ENCODE data around the gene CKAP5.
"Not testable (repeated sequence)": the region's sequence is repeated elsewhere in the genome, so short reads cannot be mapped to it uniquely, and the experiment has no call there.

The CKAP5 gene

DNA sequence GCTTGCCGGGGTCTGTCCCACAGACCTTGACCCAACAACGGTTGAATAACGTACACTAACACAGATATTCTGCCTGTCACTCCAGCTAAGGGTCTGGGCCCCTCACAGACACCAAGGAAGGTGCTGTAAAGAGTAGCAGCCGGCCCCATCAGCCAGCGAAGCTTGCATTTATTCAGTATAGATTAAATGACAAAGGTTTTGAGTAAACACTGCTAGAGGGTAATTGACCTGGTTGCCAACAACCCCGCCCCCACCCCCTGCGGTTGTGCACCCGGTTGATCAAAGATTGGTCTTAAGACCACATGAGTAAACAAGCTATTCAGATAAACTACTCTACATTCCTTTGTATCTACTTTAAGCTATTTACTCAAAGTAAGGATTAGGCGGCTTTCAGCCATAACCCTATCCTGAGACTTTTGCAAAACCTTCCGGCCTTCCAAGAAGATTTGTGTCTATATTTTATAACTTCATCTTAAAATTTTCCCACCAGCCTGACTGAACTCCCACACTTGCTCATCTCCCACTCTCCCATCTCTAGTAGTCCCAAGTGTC lies 4.8 kb upstream of the CKAP5 start:
- DNase-seq = no peak

DNA sequence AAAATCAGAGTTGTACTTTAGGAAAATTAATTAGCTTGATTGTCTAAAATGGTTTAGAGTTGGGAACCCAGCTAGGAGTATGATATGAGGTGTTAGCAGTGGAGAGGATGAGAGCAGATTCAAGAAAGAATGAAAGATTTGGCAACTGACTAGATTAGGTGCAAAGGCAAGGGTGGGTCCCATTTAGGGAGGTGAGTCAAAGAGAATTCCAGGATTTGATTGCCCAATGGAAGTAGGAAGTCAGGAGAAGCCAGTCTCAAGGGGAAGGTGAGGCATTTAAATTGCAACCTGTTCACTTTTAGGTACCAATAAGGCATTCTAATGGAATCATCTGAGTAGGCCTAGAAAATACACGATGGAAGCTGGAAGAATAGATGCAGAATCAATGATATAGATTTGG lies 3.6 kb upstream of the CKAP5 start:
- DNase-seq = no peak

DNA sequence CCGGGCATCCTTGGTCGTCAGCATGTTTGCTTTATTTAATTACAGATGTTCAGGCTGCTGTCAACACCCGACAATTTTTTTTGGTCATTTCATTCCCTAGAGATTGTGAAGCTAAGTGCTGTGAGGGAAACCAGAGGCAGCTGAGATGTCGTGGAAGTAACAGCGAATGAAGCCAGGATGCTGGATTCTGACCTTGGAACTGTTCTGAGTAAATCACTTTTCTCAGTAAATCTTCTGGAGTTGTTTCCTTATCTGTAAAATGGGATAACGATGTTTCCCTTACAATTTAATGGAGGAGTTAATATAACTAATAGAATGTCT lies 390 bp upstream of the CKAP5 start:
- DNase-seq = no peak

DNA sequence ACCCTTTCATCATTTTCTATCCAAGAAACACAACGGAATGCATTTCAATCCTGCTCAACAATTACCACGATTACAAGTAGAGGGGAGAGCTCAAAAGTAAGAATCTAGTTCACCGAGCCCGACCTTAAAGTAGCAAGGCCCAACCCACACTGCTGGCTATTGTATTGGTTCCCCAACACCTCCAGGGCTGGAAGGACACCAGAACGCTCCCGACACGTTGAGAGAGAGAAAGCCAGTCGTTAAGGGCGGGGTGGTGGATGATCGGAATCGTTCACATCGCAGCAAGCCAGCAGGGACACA lies 690 bp downstream of the CKAP5 start:
- no peak for DNase-seq

DNA sequence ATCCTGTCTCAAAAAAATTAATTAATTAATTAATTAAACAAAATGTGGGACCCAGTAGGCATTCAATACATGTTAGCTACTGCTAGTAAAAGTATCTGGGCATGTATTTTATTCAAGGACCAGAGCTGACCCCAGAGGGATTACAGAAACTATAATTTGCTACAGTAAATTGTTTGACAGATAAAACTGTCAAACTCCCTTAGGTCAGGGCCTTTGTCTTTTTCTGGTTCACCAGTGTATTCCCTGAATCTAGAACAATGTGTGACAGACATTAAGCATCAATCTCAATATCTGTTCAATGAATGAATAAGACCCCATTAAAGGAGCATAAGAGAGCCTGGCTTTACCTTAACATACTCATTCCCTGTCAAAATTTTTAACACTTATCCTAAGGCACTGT lies 6.0 kb downstream of the CKAP5 start:
- no peak for DNase-seq

DNA sequence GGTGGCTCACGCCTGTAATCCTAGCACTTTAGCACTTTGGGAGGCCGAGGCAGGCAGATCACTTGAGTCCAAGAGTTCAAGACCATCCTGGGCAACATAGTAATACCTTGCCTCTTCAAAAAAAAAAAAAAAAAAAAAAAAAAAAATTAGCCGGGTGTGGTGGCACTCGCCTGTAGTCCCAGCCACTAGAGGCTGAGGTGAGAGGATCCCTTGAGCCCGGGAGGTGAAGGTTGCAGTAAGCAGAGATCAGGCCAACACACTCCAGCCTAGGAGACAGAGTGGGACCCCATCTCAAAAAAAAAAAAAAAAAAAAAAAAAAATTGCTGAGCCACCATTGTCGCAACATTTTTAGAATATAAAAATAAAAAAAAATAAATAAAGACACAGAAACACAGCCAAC lies 7.6 kb downstream of the CKAP5 start:
- no peak for DNase-seq

DNA sequence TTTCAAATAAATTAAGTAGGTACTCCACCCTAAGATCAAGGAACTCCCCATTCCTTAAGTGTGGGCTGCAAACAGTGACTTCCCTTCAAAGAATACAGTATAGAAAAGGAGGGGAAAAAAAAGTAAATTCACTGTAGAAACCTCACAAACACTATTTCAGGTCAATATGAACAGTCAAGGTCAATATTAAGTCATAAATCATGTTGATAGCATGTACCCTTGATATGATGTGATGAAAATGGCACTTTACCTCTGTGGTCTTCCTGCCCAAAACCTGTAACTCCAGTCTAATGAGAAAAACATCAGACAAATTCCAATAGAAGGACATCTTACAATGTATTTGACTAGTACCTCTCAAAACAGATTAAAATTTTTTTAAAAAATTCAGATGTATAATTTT lies 8.2 kb downstream of the CKAP5 start:
- no peak for DNase-seq

DNA sequence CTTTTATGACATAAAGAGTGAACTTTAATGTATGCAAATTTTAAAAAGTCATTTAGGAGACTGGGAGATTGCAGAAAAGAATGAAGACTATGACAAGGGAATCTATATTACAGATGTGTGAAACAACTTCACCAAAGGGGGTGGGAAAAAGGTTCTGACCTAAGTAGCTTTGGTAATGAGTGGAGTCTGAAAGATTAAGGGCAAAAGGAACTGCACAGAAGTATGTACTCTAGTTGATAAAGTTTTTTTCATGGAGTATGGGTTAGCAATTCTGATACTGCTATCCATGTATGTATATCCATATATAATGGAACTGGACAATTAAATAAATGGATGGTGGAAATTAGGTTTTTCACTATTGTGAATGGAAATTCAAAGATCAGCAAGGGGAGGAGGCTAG lies 9.2 kb downstream of the CKAP5 start:
- no peak for DNase-seq

DNA sequence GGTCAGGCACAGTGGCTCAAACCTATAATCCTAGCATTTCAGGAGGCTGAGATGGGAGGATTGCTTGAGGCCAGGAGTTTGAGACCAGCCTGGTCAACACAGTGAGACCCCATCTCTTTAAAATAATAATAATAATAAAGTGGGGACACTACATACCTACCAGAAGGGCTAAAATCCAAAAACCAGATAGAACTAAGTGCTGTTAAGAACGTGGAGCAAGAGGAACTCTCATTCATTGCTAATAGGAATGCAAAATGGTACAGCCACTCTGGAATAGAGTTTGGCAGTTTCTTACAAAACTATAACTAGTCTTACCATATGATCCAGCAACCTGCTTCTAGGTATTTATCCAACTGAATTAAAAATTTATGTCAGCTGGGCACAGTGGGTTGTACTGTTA lies 9.6 kb downstream of the CKAP5 start:
- DNase-seq = no peak

DNA sequence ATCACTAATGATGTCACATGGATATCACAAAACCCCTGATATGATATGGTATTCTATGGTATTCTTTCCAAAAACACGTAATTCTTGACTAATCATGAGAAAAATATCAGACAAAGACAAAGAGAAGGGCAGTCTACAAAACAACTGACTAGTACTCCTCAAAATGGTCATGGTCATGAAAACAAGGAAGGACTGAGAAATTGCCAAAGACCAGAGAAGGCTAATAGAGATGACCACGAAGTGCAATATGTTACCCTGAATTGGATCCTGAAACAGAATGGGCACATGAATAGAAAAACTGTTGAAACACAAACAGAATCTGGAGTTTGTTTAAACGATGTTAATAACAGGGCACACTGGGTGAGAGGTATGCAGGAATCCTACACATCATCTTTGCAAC lies 10.2 kb downstream of the CKAP5 start:
- DNase-seq = no peak

DNA sequence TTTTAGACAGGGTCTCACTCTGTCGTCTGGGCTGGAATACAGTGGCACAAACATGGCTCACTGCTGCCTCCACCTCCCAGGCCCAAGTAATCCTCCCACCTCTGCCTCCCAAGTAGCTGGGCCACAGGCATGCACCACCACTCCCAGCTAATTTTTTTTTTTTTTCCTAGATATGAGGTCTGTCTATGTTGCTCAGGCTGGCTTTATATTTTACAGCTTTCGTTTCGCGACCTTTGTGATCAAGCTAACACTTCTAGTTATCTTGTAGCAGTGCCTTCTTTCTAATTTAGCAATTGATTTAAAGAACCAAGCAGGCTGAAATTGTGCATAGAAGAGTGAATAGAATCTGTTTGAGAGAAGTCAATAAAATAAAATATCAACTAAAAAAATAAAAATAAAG lies 11.3 kb downstream of the CKAP5 start:
- DNase-seq = no peak

DNA sequence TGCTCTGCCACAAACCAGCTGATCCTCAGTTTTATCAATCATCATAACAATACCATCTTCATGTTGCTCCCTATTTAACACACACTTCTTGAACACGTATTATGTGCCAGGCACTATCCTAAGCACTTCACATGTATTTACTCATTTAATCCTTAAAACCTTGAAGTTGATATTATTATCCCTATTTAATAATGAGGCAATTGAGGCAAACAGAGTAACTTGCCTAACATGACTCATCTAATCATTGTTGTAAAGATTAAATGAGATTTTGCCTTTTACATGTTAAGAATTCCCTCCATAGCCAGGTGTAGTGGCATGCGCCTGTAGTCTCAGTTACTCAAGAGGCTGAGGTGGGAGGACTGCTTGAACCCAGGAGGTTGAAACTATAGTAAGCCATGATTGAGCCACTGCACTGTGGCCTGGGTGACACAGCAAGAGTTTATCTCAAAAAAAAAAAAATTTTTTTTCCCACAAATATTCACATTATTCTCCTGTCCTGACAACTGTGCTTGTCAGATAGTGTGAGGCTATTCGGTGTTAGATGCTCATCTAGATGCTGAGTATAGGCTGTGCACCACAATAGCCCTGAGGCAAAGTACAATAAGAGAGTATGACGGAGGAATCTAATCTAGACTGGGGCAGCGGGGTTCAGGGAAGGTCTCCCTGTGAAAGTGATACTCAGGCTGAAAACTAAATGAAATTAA lies 13.4 kb downstream of the CKAP5 start:
- no peak for DNase-seq

DNA sequence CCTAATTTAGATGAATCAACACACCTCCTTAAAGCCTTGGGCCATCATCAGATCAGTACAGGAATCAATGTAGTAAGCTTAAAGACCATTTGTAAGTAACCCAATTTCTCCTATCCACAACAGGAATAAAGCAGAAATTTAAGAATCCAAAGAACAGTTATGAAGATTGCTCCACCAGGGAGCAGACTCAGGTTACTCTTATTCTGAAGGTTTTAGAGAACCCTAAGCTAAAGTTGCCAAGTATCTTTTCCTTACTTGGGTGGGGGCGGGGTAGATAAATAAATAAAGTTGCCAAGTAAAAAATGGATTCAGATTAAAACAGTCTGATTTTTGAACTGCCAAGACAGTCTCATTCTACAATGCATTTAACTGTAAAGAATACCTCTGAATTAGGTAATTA lies 18.1 kb downstream of the CKAP5 start:
- DNase-seq = no peak

DNA sequence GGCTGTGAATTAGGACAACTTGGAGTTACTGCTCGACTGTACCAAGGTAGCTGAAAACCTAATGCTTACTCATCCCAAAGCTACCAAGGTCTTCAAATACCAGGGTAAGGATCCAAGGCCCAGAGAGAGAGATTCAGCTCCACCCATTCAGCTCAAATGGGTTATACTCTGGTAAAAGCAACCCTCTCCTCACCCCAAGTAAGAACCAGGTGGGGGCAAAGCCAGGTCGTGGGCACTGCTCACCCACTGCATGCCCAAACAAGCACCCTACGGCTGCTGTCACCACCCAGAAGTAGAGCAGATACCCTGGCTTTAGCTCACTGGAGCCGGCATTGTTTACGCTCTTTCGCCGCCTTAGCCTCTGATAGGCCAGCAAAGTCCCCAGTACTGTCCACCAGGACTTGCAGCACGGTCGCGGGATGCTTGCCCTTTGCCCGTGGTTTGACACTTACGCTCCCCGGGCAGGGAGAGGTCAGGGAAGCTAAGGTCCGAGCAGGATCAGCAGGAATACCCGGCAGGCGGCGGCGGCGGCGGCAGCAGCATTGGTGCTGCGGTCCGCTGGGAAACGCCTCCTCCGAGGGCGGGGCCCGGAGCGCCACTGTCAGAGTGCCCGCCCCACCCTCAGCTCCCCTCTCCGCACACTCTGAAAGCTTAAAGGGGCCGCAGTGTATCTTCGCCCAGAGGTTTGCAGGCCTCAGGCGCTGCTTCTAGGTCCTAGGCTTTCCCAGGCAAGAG lies 19.6 kb downstream of the CKAP5 start:
- no peak for DNase-seq

DNA sequence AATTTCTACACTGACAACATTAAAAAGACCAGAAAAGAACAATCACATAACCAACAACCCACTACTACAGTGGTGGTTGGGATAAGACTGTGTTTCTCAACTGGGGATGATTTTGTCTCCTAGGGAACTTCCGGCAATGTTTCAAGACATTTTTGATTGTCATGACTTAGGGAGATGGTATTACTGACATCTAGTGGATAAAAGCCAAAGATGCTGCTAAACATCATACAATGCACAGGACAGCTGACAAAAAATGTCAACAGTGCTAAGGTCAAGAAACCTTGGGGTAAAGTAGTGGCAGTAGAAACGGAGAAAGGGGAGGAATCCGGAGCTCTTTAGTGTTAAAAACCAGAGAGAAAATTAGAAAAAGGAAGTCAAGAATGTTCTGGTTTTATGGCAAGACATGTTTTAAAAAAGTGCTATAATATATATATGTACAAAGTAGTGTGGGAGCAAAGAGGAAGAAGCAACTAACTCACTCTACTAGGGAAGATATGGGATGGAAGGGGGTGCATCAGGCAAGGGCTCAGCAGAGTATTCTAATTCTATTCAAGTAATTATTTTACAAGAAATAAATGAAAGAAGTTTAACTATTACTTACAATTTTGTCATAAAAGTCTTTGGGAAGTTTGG lies 37.2 kb downstream of the CKAP5 start:
- no peak for DNase-seq

DNA sequence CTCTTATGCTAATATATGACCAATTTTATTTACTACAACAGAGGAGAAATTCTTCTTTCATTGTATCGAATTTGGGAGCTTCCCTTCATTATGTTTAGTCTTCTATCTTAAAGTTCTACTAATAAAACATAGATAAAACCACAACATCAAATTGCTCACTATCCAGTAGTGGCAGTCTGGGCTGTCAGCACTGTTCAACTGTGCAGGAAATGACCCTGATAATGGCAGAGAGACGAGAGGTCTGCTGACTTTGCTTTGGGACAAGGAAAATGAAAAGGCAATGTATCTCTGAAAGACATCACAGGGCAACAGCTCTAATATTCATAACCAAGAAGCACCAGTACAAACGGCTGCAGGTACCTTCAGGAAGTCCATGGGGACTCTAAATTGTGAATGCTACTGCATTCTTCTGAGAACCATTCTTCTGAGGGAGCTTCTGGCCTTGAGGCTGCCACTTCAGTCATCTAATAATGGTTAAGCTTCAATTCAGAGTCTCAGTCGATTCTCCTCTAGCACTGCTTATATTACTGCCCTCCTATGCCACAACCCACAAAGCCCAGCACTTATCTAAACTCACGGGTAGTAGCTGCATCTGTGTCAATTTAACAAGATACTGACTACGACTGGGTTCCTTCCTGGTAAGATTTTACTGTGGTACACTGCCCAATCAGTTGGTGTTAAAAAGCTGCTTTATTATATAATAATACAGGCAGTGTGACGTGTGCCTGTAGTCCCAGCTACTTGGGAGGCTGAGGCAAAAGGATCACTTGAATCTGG lies 44.2 kb downstream of the CKAP5 start:
- DNase-seq = no peak

DNA sequence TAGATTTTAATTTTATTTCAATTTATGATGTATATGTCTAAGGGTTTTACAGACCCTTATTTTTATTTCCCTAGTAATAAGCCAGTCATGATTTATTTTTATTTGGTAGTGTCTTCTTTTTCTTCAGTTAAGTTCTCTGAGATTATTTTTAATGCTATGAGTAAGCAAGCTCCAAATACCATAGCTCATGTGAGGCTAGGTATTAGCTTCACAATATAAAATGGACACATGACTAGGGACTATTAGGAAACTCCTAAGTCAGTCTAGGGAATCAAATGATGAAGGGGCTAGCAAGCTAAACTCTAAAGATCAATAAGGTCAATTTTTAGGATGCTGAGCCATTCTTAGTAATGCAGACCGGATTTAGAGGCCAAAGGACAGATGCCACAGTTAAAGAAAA lies 45.9 kb downstream of the CKAP5 start:
- DNase-seq = no peak

DNA sequence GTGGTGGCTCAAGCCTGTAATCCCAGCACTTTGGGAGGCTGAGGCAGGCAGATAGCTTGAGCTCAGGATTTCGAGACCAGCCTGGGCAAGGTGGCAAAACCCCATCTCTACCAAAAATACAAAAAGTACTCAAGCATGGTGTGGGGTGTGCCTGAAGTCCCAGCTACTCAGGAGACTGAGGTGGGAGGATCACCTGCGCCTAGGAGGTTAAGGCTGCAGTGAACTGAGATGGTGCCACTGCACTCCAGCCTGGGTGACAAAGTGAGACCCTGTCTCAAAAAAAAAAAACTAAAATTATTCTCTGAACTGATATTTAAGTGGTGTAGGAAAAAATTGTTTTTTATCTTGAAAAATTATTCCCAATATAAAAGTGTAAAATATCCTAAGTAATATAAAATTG lies 46.4 kb downstream of the CKAP5 start:
- DNase-seq = not testable (repeated sequence)

DNA sequence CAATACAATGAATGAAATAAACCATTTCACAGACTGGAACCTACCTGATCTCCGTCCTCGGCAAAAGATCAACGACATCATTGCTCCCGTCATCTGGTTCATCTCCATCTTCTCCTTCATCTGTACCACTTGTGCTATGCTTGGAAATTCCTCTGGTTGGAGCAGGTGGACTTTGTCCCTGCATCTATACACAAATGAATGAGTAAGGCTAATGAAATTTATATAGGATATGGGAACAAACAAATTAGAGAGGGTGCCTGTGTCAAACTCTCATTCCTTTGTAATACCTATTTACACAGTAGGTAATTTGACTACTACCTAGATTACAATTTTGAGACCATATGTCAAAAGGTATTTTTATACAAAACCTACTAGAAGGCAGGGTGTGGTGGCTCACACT lies 67.7 kb downstream of the CKAP5 start:
- no peak for DNase-seq

DNA sequence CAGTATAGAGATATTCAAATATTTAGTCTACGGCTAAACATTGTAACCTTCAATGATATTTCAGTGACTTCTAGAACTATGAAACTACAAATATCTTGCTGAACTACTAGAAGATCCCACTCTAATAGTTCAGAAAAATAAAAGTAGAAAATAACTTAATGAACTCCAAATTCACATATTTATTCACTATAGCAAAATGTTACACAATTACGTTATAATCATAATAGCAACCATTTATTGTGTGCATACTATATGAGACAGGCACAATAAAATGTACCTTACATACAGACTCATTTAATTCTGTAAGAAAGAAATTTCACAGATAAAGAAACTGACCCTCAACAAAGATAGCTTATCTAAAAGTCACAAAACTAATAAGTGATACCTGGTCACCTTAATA lies 69.2 kb downstream of the CKAP5 start:
- DNase-seq = no peak

DNA sequence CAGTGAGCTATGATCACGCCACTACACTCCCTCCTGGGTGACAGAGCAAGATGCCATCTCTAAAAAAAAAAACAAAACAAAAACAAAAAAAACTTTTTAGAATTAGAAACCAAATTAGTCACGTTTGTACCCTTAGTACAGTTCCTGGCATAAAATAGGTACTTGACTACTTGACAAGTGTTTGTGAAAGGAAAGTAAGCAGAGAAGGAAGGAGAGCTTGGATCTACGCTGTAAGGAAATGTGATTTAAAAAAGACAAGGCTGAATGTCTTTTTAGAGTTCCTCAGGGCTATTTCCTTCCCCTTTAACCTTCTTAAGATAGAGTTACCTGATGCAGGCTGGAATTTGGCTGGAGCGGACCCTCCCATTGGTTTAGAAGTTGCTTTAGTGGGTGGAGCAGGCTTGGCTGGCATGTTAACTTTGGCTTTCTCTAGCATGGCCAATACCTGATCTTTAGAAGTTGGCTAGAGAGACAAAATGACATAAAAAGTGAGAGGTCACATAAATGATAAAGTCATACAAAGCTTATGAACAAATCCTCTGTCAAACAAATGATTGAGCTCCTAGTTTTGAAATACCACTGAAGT lies 76.4 kb downstream of the CKAP5 start:
- no peak for DNase-seq

DNA sequence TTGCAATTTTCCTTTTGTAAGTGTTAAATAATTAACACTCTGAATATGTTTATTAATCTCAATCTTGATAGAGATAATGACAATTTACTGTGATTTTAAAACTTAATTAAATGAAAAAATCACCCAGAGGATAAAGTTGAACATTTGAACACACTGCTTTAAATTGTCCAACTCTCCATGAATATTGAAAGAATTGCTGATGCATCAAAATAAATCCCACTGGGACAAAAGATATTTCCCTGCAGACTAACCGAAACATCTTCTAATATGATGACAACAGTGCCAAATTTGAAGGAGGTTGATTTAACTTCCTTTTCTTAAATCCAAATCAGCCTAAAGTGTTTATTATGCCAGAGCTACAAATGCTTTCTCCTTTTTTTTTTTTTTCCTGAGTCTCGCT lies 79.4 kb downstream of the CKAP5 start:
- DNase-seq = no peak

DNA sequence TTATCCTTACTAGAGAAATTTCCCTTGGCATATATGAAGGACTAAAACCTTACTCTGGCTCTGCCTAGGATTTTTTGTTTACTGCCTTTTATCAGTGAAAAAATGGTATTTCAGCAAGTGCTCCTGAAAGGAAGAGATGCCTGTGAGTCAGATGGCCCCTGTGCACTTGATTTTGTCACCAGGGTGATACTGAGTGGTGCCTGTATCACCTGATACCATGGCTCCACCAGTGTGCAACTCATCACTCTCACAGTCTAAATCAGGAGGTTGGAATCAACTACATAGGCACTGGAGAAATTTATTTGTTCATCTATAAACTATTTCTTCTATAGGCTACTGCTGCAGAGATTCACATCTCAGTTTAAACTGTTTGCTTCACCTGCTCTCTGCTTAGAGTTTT lies 83.8 kb downstream of the CKAP5 start:
- DNase-seq = no peak

Measured in 8988T (cell line).